ENCODE data around the gene IRX4. TPM values are rescaled to one million over a fixed set of nuclear protein-coding genes. Genes with fewer than 3 reads are reported as not detected.

Gene IRX4
- polyA plus RNA-seq, 1 experiment: not detected

DNA sequence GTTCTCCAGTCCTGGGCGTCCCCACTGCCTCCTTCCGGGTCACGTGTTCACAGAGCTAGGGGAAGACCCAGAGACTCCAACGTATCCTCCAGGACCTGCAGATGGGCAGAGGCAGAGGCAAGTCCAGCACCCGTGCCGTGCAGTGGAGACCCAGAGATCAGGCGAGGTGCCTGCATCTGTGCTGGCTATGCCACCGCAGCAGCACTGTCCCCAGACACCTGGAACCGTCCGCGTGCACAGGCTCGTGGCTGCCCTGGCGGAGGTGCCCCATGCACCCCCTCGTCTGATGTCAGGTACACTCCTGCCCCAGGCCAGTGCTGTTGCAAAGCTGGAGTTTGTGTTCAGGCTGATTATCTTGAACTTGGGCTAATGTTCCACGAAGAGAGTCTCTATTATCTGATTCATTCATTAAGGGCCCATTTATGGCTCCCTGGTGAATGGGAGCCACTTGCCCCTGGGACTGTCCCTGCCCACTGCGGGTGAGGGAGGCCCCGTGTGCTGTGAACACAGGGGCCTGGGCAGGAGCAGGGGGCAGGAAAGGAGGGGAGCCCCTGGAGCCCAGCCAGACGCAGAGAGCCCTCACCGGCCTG is 13.7 kb downstream of the IRX4 start:
- H3K9me3 ChIP-seq (ENCODE audit: control insufficient read depth, insufficient read depth, low read length): peaks cover 8% of the 10 kb centered on the region; the same call in 1 of the 2 replicates
- TF ChIP-seq, protein P1, sequence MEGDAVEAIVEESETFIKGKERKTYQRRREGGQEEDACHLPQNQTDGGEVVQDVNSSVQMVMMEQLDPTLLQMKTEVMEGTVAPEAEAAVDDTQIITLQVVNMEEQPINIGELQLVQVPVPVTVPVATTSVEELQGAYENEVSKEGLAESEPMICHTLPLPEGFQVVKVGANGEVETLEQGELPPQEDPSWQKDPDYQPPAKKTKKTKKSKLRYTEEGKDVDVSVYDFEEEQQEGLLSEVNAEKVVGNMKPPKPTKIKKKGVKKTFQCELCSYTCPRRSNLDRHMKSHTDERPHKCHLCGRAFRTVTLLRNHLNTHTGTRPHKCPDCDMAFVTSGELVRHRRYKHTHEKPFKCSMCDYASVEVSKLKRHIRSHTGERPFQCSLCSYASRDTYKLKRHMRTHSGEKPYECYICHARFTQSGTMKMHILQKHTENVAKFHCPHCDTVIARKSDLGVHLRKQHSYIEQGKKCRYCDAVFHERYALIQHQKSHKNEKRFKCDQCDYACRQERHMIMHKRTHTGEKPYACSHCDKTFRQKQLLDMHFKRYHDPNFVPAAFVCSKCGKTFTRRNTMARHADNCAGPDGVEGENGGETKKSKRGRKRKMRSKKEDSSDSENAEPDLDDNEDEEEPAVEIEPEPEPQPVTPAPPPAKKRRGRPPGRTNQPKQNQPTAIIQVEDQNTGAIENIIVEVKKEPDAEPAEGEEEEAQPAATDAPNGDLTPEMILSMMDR (IDR thresholded peaks at IDR 0.05; ENCODE audit: low read depth, low read length): no peak
- H3K27ac ChIP-seq (ENCODE audit: low read depth, low read length): no peak overlapping the region
- ChIA-PET CTCF (no interaction called here), POLR2A (no interaction called here)
- H3K27me3 ChIP-seq (ENCODE audit: control insufficient read depth, insufficient read depth, low read length): peaks cover 32% of the 10 kb centered on the region
- no peak overlapping the region for H3K4me3 ChIP-seq (ENCODE audit: low read depth, low read length)
- no peak for DNase-seq (ENCODE audit: low read depth, low spot score)

DNA sequence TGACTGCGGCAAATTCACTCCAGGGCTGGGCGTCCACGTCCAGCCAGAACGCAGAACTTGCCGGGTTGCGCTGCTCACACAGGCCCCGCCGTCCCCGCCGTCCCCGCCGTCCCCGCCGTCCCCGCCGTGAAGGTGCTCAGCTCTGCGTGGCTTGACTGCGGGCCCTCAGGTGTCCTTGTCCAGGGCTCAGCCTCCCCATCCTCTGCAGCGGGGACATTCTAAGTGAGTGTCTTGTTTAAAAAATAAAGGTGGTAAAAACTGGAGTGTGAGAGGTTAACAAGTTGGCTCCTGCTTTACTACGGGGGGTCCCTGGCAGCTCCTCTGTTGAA is 14.9 kb downstream of the IRX4 start:
- H3K27ac ChIP-seq (ENCODE audit: low read depth, low read length): no peak overlapping the region
- CTCF ChIA-PET: no interaction called here

DNA sequence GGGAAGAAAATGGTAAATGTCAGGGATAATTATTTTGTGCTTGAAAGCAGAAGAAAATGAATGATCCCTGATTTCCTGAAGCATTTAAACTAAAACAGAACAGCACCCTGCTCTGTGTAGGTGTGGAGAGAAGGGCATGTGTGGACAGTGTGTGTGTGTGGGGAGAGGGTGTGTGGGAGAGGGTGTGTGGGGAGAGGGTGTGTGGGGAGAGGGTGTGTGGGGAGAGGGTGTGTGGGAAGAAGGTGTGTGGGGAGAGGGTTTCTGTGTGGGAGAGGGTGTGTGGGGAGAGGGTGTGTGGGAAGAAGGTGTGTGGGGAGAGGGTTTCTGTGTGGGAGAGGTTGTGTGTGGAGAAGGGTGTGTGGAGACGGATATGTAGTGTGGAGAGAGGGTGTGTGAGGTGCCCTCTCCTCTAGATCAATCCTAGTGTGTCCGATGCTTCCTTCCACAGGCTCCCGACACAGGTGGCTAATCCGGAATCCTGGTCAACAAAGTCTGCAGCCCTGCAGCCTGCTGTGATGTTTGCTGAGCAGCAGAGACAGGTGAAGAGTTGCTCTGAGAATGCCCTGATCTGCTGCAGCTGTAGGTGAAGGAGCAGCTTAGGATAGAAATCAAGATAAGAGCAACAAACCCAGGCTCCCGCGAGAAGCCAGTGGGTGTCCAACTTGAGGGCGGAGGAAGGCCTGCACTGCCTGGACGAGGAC is 15.5 kb downstream of the IRX4 start:
- H3K9me3 ChIP-seq (ENCODE audit: control insufficient read depth, insufficient read depth, low read length): peaks cover 8% of the 10 kb centered on the region; the same call in 1 of the 2 replicates
- ChIA-PET POLR2A (no interaction called here), CTCF (no interaction called here)
- H3K4me3 ChIP-seq (ENCODE audit: low read depth, low read length): no peak overlapping the region
- TF ChIP-seq, protein P1 (IDR thresholded peaks at IDR 0.05; ENCODE audit: low read depth, low read length): no peak
- DNase-seq (ENCODE audit: low read depth, low spot score): no peak
- H3K27me3 ChIP-seq (ENCODE audit: control insufficient read depth, insufficient read depth, low read length): peaks cover 24% of the 10 kb centered on the region
- H3K27ac ChIP-seq (ENCODE audit: low read depth, low read length): no peak overlapping the region

More for the DNA sequence above, 14.9 kb downstream of the IRX4 start:
- no peak overlapping the region for H3K4me3 ChIP-seq (ENCODE audit: low read depth, low read length)
- TF ChIP-seq, protein P1 (IDR thresholded peaks at IDR 0.05; ENCODE audit: low read depth, low read length): no peak
- POLR2A ChIA-PET: no interaction called here
- H3K9me3 ChIP-seq (ENCODE audit: control insufficient read depth, insufficient read depth, low read length): peaks cover 8% of the 10 kb centered on the region; the same call in 1 of the 2 replicates
- H3K27me3 ChIP-seq (ENCODE audit: control insufficient read depth, insufficient read depth, low read length): peaks cover 25% of the 10 kb centered on the region
- DNase-seq (ENCODE audit: low read depth, low spot score): no peak

DNA sequence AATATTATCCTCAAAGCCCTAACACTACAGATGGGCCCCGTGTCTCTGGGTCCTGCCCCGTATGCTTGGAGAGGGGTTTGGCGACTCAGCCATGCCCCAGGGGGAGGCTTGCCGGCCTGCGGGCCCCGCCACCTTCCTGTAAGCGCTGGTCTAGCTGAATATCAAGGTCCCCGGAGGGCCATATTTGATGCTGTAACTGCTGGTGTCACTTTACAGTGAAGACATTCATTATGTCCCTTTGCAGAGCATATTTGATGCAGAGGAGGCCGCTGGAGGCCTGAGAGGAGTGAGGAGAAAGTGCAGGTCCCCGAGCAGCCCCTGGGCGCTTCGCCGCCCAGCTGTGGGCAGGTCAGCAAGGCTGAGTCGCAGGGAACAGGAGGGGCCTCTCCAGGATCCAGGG is 16.8 kb downstream of the IRX4 start:
- Histone ChIP-seq H3K27me3 (ENCODE audit: control insufficient read depth, insufficient read depth, low read length) (peaks cover 23% of the 10 kb centered on the region), H3K4me3 (ENCODE audit: low read depth, low read length) (no peak overlapping the region), H3K9me3 (ENCODE audit: control insufficient read depth, insufficient read depth, low read length) (peaks cover 8% of the 10 kb centered on the region; the same call in 1 of the 2 replicates), H3K27ac (ENCODE audit: low read depth, low read length) (no peak overlapping the region)
- POLR2A ChIA-PET: no interaction called here
- TF ChIP-seq, protein P1 (IDR thresholded peaks at IDR 0.05; ENCODE audit: low read depth, low read length): no peak
- CTCF ChIA-PET: no interaction called here
- no peak for DNase-seq (ENCODE audit: low read depth, low spot score)

DNA sequence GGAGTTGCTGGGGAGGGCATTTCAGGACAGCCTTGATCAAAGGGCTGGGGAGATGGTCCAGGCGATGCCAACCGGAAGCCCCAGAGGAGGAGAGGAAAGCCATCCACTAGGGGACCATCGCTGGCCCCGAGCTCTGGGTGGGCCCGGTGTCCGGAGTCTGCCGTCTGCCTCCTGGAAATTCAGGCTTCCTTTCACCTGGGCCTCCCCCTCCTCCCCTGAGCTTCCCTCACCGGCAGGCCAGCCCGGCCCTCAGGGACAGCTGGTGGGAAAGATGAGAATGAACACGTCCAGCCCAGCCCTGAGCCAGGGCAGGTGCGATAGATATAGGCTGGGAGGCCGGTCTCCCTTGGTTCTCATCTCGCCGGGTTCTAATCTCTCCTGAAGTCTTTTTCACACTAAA is 17.2 kb downstream of the IRX4 start:
- ChIA-PET CTCF (no interaction called here), POLR2A (no interaction called here)
- H3K9me3 ChIP-seq (ENCODE audit: control insufficient read depth, insufficient read depth, low read length): peaks cover 8% of the 10 kb centered on the region; the same call in 1 of the 2 replicates
- H3K27ac ChIP-seq (ENCODE audit: low read depth, low read length): no peak overlapping the region
- DNase-seq (ENCODE audit: low read depth, low spot score): no peak
- TF ChIP-seq, protein P1 (IDR thresholded peaks at IDR 0.05; ENCODE audit: low read depth, low read length): no peak
- peaks cover 24% of the 10 kb centered on the region for H3K27me3 ChIP-seq (ENCODE audit: control insufficient read depth, insufficient read depth, low read length)
- H3K4me3 ChIP-seq (ENCODE audit: low read depth, low read length): no peak overlapping the region
